ENCODE data around the gene MBP. TPM values are rescaled to one million over a fixed set of nuclear protein-coding genes. Genes with fewer than 3 reads are reported as not detected.

The MBP gene
- total RNA-seq, 6 experiments from 2014 or later: 0.05 to 0.23 (median 0.12) TPM; not detected in 1

DNA sequence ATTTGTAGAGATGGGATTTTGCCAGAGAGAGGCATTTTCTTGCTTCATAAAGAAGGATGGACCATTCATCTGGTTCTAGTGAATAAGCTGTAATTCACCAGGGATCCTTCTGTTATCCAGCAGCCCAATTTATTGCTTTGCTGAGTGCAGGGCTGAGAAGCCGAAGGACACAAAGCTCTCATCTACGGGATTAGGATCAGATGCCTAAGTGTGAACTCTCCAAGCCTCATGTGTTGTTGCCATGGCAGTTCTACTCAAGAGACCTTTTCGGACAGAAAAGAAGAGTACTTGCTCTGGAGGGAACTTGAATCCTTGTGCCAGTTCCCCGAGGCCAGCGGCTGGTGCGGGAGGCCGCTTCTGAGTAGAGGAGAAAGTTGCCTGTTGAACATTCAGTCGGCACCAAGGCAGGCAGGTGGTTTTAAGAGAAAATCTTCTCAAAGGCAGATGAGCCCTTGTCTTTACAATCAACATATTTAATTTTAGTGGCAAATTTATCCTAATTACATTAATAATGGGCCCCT is 38.4 kb upstream of the MBP start:
- Mint-ChIP-seq H3K27ac (no peak overlapping the region), H3K4me3 (no peak overlapping the region), H3K9me3 (no peaks in the 10 kb centered on the region), H3K4me1 (ENCODE audit: low read depth) (peaks cover 4% of the 10 kb centered on the region; the same call in 1 of the 2 replicates), H3K27me3 (ENCODE audit: insufficient read depth) (peaks cover 35% of the 10 kb centered on the region), H3K36me3 (ENCODE audit: low read depth) (no peaks in the 10 kb centered on the region)
- TF ChIP-seq, protein P1, sequence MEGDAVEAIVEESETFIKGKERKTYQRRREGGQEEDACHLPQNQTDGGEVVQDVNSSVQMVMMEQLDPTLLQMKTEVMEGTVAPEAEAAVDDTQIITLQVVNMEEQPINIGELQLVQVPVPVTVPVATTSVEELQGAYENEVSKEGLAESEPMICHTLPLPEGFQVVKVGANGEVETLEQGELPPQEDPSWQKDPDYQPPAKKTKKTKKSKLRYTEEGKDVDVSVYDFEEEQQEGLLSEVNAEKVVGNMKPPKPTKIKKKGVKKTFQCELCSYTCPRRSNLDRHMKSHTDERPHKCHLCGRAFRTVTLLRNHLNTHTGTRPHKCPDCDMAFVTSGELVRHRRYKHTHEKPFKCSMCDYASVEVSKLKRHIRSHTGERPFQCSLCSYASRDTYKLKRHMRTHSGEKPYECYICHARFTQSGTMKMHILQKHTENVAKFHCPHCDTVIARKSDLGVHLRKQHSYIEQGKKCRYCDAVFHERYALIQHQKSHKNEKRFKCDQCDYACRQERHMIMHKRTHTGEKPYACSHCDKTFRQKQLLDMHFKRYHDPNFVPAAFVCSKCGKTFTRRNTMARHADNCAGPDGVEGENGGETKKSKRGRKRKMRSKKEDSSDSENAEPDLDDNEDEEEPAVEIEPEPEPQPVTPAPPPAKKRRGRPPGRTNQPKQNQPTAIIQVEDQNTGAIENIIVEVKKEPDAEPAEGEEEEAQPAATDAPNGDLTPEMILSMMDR (IDR thresholded peaks at IDR 0.05): no peak
- no peak for DNase-seq

DNA sequence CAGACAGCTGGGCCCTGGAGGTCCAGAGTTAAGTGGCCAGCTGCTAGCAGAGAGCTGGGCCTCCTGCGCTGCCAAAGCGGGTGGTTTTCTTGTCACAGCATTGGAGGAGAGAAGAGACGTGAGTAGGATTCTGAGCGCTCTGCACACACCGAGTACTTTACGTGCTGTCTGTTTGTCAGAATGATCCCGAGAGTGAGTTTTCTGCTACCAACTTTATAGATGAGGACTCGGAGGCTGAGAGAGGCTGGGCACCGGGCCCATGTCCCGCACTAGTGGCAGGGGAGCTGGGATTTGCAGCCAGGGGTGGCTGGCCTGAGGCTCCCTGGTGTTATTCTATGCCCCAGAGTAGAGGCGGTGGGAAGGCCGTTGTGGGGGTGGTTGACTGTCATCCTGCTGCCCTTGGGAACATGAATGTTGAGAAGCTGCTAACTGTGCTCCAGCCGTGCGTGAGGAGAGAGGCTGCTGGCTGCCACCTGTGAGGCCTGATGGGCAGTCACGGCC is 36.3 kb upstream of the MBP start:
- Mint-ChIP-seq H3K27ac (no peak overlapping the region), H3K4me3 (no peak overlapping the region), H3K9me3 (no peaks in the 10 kb centered on the region), H3K4me1 (ENCODE audit: low read depth) (peaks cover 6% of the 10 kb centered on the region; the same call in 1 of the 2 replicates), H3K27me3 (ENCODE audit: insufficient read depth) (peaks cover 42% of the 10 kb centered on the region), H3K36me3 (ENCODE audit: low read depth) (no peaks in the 10 kb centered on the region)
- TF ChIP-seq, protein P1 (IDR thresholded peaks at IDR 0.05): no peak
- DNase-seq: no peak

DNA sequence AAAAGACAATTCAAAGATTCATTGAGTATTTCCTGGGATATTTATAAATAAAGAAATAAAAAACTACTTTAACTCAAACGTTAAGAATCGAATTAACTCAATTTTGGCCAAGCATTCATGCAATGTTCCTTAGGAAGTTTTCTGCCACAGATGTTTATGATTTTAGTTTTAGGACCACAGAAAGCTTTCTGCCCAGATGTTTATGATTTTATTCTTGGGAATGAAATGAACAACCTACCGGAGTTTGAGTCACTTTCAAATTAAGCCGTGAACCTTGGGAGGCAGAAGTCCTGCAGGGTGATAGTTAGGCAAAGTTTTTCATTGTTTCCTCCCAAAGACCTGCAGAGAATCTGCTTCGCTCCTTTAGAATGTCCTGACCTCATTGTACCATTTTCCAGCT is 34.7 kb upstream of the MBP start:
- Mint-ChIP-seq H3K4me1 (ENCODE audit: low read depth) (peaks cover 6% of the 10 kb centered on the region; the same call in 1 of the 2 replicates), H3K27ac (no peak overlapping the region), H3K9me3 (no peaks in the 10 kb centered on the region), H3K4me3 (no peak overlapping the region), H3K36me3 (ENCODE audit: low read depth) (no peaks in the 10 kb centered on the region), H3K27me3 (ENCODE audit: insufficient read depth) (peaks cover 42% of the 10 kb centered on the region)
- no peak for DNase-seq
- TF ChIP-seq, protein P1 (IDR thresholded peaks at IDR 0.05): no peak

DNA sequence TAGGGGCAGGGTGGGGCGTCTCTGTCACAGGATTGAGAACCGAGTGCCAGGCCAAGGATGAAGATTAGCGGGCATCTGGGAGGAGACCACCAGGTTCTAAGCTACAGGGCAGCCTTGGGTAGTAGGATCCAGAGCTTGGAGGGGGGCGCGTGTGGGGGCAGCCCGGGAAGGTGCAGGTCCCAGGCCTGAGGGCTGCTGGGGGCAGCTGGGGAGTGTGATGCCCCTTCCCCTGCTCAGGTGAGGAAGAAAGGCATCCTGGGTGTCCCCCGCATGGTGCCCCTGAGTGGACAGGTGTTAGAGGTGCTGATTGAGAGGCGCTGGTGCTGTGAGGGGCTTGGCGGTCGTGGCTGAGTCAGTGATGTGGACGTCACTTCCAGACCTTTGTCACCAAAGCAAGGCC is 33.9 kb upstream of the MBP start:
- no peak overlapping the region for H3K27ac Mint-ChIP-seq
- no peaks in the 10 kb centered on the region for H3K9me3 Mint-ChIP-seq
- TF ChIP-seq, protein P1 (IDR thresholded peaks at IDR 0.05): no peak
- peaks cover 41% of the 10 kb centered on the region for H3K27me3 Mint-ChIP-seq (ENCODE audit: insufficient read depth)
- no peaks in the 10 kb centered on the region for H3K36me3 Mint-ChIP-seq (ENCODE audit: low read depth)
- no peak for DNase-seq
- H3K4me1 Mint-ChIP-seq (ENCODE audit: low read depth): peaks cover 6% of the 10 kb centered on the region; the same call in 1 of the 2 replicates
- no peak overlapping the region for H3K4me3 Mint-ChIP-seq

DNA sequence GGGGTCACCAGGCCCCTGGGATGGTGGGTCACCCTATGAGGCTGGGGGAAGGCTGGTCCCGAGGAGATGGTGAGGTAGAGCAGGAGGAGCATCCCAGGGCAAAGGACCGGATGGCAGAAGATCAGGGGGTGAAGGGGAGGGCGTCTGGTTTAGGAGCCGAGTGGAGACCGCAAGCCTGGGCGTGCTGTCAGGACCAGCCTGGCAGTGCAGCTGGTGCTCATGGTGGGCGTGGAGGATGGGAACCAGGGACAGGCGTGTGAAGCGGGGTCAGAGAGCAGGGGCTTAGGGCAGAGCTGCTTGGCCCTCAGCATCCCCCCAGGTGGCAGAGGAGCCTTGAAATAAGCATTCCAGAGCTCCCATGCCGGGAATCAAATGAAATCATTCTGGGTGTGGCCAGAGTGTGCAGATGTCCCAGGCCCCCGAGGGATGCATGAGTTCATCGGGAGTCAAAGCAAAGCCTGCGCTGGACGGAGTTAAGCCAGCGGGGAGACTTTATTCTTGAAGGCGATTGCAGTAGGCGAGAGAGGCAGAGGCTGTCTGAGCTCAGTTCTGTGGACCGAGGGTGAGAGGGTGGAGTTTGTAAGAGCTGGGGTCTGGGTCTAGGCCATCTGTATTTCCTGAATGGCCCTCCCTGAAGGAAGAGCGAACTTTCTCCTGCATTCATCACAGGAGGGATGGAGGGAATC is 33.1 kb upstream of the MBP start:
- DNase-seq: no peak
- no peaks in the 10 kb centered on the region for H3K36me3 Mint-ChIP-seq (ENCODE audit: low read depth)
- TF ChIP-seq, protein P1 (IDR thresholded peaks at IDR 0.05): no peak
- peaks cover 34% of the 10 kb centered on the region for H3K27me3 Mint-ChIP-seq (ENCODE audit: insufficient read depth)
- no peak overlapping the region for H3K4me3 Mint-ChIP-seq
- no peak overlapping the region for H3K27ac Mint-ChIP-seq
- H3K4me1 Mint-ChIP-seq (ENCODE audit: low read depth): peaks cover 6% of the 10 kb centered on the region; the same call in 1 of the 2 replicates
- no peaks in the 10 kb centered on the region for H3K9me3 Mint-ChIP-seq
